CD4-positive, alpha-beta T cell treated with Interleukin-6 at 100 ng/mL for 8 hours (primary cell): ENCODE measurements around the gene KMT2A.
A peak's percentile ranks its signal among the peaks of the same experiment; 100 is the strongest.
"Not testable (repeated sequence)": the region's sequence is repeated elsewhere in the genome, so short reads cannot be mapped to it uniquely, and the experiment has no call there.

Source experiments
- DNase-seq: peaks from one replicate; pipeline ENCODE4 v3.0.0-alpha.2; 2020; ENCODE audit warnings: mixed read lengths, low spot score

The KMT2A gene

GRCh38 chr11:118435290-118435892 is 901 bp upstream of the KMT2A start:
- DNase-seq: peak; percentile 68

DNA sequence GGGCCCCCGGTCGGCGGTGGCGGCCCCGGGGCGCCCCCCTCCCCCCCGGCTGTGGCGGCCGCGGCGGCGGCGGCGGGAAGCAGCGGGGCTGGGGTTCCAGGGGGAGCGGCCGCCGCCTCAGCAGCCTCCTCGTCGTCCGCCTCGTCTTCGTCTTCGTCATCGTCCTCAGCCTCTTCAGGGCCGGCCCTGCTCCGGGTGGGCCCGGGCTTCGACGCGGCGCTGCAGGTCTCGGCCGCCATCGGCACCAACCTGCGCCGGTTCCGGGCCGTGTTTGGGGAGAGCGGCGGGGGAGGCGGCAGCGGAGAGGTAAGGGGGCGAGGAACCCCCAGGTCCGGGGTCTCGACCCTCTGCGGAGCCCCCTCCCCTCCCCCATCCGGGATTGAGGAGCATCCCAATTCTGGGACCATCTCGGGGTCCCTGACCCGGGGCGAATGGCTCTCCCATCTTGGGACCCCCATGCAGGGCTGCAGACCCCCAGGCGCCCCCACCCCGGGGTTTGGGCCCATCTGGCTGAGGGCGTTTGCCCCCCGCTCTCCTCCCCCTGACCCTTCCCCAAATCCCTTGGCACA is 431 bp downstream of the KMT2A start:
- peak; percentile 32 for DNase-seq

DNA sequence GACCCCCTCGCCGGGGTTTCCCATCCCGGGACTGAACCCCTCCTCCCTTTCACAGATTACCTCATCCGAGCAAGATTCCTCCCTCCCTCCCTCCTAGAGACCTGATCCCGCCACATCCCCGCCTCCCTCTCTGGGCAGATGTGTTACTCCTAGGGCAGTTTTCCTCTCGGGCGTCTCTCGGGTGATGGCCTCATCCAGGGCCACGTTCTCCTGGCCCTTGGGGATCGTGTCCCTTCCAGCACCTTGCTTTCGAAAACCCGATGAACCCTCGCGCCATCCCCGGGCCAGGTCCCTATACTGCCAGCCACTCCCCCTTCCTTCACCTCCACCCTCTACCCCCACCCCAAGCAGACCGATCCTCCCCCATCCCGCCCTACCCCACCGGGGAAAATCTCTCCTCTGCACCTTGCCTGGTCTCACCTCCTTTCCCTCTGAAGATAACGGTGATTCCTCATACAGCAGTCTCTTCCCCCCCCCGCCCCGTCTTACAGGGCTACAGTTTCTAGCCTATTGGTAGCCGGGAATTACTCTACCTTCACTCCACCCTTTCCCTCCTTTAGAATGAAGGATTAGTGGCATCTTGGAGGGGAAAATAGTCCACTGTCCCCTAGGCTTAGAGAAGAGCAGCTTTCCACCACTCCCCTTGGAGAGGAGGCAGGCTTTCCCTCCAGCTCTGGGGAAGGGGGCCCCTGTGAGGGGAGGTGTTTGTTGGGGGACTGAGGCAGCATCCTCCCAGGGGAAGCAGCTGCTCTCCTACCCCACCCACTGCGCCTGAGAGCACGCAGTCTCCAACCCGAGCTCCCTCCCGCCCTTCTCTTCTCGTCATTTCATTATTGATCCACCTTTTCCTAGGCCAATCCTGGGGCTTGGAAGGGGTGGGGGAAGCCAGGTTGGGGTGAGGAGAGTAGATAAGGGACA is 1.2 kb downstream of the KMT2A start:
- DNase-seq: peak; percentile 48

- peak; percentile 51 for DNase-seq
Measured at GRCh38 chr11:118438314-118438931, 2.1 kb downstream of the KMT2A start.

DNA sequence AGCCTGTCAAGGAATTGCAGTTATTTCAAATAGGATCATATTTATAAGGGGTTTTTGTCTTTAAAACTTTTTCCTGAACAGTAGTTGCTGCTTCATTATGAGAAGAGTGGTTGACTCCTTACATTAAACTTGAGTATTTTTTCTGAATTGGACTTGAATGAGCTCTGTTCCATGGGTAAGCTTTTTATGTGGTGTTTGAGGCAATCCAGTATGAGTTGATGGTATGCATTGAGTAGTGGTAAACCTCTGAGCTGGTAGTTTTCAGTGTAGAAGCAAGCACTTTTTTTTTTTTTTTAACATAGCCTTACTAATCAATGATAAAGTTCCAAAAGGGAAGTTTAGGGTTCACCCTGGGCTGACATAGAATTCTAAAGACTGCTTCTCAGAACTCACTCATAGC is 3.4 kb downstream of the KMT2A start:
- no peak for DNase-seq

GRCh38 chr11:118441770-118442275 is 5.5 kb downstream of the KMT2A start:
- DNase-seq: no peak

DNA sequence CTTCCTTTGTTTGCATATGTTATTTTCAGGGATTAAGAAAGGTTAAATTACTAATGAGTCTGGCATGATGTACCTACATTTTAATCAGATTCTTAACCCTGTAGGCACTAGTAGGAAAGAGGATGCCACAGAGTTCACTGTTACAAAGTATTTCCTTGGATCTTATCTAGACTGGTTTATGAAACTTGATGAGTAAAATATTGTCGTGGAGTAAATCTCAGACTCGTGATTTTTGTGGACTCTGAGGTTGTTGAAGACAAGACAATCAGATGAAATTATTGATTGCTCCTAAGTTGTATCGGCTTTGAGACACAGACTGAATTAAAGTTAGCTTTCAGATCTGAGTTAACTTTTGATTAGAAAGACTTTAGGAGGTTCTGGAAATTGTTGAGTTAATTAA is 6.0 kb downstream of the KMT2A start:
- DNase-seq: no peak

GRCh38 chr11:118442908-118443589 is 6.8 kb downstream of the KMT2A start:
- DNase-seq: no peak

GRCh38 chr11:118443590-118444218 is 7.4 kb downstream of the KMT2A start:
- DNase-seq: no peak

DNA sequence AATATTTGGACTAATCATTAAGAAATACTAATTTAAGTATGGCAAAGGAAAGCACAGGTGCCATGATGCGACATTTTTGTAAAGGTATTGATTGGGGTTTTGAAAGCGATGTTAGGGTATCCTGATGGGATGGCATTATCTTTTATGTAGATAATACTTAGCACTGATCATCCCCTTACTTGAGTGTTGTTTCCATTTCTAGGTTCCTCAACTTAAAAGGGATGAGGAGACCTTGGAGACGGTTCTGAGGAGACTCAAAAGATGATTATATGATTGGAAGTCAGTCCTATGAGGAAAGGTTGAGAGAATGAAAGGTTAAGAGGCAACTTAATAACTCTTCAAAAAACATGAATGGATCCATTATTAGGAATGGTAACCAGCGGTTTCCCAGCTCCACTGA is 11.1 kb downstream of the KMT2A start:
- no peak for DNase-seq

GRCh38 chr11:118448294-118448693 is 12.0 kb downstream of the KMT2A start:
- no peak for DNase-seq

GRCh38 chr11:118449316-118449918 is 13.1 kb downstream of the KMT2A start:
- no peak for DNase-seq

GRCh38 chr11:118450451-118450850 is 14.2 kb downstream of the KMT2A start:
- no peak for DNase-seq

- no peak for DNase-seq
Measured at GRCh38 chr11:118462178-118462577, 25.9 kb downstream of the KMT2A start.

- not testable (repeated sequence) for DNase-seq
Measured at GRCh38 chr11:118468968-118469367, 32.7 kb downstream of the KMT2A start.

DNA sequence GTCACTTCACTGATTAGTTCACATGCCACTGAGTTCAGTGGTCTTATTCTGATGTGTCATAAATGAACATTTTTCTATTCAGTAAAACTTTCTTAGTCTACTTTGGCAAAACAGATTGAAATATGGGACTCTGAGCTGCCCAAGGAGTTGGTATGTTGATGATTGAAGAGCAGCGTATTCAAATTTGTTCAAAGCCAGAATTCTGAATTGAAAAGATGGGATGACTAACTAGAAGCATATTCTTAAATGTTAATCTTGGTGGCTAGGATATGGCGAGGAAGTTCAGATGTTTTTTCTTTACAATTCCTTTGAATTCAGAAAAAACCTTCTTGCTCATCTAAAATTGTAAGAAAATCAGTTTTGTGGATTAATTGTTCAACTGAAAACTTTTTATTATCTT is 34.7 kb downstream of the KMT2A start:
- DNase-seq: no peak

DNA sequence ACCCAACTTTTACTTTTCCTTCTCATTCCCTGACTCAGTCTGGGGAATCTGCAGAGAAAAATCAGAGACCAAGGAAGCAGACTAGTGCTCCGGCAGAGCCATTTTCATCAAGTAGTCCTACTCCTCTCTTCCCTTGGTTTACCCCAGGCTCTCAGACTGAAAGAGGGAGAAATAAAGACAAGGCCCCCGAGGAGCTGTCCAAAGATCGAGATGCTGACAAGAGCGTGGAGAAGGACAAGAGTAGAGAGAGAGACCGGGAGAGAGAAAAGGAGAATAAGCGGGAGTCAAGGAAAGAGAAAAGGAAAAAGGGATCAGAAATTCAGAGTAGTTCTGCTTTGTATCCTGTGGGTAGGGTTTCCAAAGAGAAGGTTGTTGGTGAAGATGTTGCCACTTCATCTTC is 37.2 kb downstream of the KMT2A start:
- no peak for DNase-seq

DNA sequence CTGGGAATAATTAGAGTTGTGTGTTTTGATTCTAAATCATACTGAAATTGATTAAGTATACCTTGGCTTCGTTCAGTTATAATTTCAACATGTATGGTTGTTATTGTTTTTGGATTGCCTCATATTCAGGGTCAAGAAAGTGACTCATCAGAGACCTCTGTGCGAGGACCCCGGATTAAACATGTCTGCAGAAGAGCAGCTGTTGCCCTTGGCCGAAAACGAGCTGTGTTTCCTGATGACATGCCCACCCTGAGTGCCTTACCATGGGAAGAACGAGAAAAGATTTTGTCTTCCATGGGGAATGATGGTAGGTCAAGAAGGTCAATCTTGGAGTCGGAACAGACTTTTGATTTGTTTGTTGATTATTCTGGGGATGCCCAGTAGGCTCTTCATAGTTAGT is 40.4 kb downstream of the KMT2A start:
- DNase-seq: no peak

GRCh38 chr11:118481238-118481637 is 44.9 kb downstream of the KMT2A start:
- DNase-seq: not testable (repeated sequence)

DNA sequence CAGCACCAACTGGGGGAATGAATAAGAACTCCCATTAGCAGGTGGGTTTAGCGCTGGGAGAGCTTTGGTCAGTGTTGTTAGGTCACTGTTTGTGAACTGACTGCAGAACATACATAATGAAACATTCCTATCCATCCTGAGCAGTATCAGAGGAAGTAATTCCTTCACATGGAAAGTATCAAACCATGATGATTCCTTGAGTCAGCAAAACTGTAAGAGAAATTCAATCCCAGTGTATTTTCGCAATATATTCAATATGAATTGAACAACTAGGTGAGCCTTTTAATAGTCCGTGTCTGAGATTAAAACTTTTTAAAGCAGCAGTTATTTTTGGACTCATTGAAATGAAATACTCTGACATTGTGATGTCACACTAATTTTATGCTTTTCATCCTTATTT is 48.1 kb downstream of the KMT2A start:
- no peak for DNase-seq

GRCh38 chr11:118485273-118485672 is 49.0 kb downstream of the KMT2A start:
- DNase-seq: no peak
